ENCODE results near the gene BMP8B.

BMP8B gene

GRCh38 chr1:39755965-39756659, 32.6 kb downstream of the BMP8B start:
- no peak for DNase-seq

GRCh38 chr1:39754906-39755504, 33.7 kb downstream of the BMP8B start:
- DNase-seq, result no peak

- DNase-seq, result no peak
These were observed 34.6 kb downstream of the BMP8B start for GRCh38 chr1:39754026-39754570.

GRCh38 chr1:39753132-39754025, 35.3 kb downstream of the BMP8B start:
- no peak for DNase-seq

GRCh38 chr1:39752703-39753102, 36.0 kb downstream of the BMP8B start:
- DNase-seq, result no peak

GRCh38 chr1:39751595-39751994, 37.1 kb downstream of the BMP8B start:
- no peak for DNase-seq

GRCh38 chr1:39745016-39745670, 43.5 kb downstream of the BMP8B start:
- DNase-seq, result no peak

- DNase-seq, result peak; percentile 94
These were observed 49.9 kb downstream of the BMP8B start, which contains the start of gene PPIE for GRCh38 chr1:39738622-39739366. Gene PPIE (plus strand): TSS chr1:39738882. CDS start chr1:39738901, 19 bp downstream.

GRCh38 chr1:39737546-39738169, 51.0 kb downstream of the BMP8B start:
- DNase-seq, result no peak

- DNase-seq, result no peak
These were observed 52.9 kb downstream of the BMP8B start for GRCh38 chr1:39735731-39736130.

- DNase-seq, result no peak
These were observed 55.5 kb downstream of the BMP8B start for GRCh38 chr1:39733161-39733560.

- no peak for DNase-seq
These were observed 55.9 kb downstream of the BMP8B start for GRCh38 chr1:39732730-39733129.

GRCh38 chr1:39729842-39730241, 58.8 kb downstream of the BMP8B start:
- DNase-seq, result no peak

- no peak for DNase-seq
These were observed 59.6 kb downstream of the BMP8B start for GRCh38 chr1:39729030-39729429.

GRCh38 chr1:39727932-39728317, 60.7 kb downstream of the BMP8B start:
- no peak for DNase-seq

GRCh38 chr1:39727221-39727931, 61.3 kb downstream of the BMP8B start:
- DNase-seq, result no peak

- no peak for DNase-seq
These were observed 62.1 kb downstream of the BMP8B start for GRCh38 chr1:39726600-39726999.

GRCh38 chr1:39722495-39722894, 66.2 kb downstream of the BMP8B start:
- no peak for DNase-seq

- no peak for DNase-seq
These were observed 67.0 kb downstream of the BMP8B start for GRCh38 chr1:39721664-39722063.

GRCh38 chr1:39720094-39720999, 68.3 kb downstream of the BMP8B start:
- DNase-seq, result no peak
